ENCODE results near the gene ZNF17. TPM values are rescaled to one million over a fixed set of nuclear protein-coding genes. Genes with fewer than 3 reads are reported as not detected.

Gene ZNF17
- total and polyA plus RNA-seq, 2 experiments from 2014 or later, result 2.6 to 10.7 TPM

DNA sequence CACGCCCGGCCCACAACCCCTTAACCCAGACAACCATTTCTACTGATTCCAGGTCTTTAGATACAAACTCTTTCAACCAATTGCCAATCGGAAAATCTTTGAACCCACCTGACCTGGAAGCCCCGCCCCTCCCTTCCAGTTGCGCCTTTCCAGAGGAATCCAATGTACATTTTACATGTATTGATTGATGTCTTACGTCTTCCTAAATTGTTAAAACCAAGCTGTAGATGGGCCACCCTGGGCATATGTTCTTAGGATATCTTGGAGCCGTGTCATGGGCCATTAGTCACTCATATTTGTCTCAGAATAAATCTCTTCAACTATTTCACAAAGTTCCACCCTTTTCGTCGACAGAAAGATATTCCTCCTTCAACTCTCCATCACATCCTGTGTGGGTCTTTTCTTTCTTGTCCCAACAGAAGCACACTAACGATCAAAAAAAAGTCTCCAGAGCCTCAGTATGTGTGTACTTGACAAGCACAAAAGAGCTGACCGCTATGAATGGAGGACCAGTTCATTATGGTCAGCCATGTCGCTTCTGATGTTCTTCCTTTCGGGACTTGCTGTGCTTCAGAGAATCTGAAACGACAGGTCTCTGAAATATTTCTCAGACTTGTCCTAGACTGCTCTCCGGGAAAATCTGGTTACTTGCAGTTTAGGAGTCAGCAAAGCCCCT, 23.6 kb downstream of the ZNF17 start:
- no peaks in the 10 kb centered on the region; the same call in 1 of the 2 replicates for H3K36me3 ChIP-seq (ENCODE audit: insufficient read depth)
- DNase-seq (ENCODE audit: low spot score), result peak; percentile 80
- H3K79me2 ChIP-seq (replicated peaks; ENCODE audit: insufficient read depth), result peaks cover 40% of the 10 kb centered on the region
- peaks cover 7% of the 10 kb centered on the region for H3K27me3 Mint-ChIP-seq (ENCODE audit: insufficient read depth, low read depth, poor library complexity)
- H3F3A ChIP-seq (replicated peaks; ENCODE audit: low read depth), result no peaks in the 10 kb centered on the region
- peak; percentile 10 for ATAC-seq
- peaks cover 12% of the 10 kb centered on the region for H3K4me1 ChIP-seq (ENCODE audit: insufficient read depth)
- peaks cover 18% of the 10 kb centered on the region for H4K20me1 ChIP-seq (replicated peaks; ENCODE audit: insufficient read depth)
- peak overlapping the region; percentile 99 for H3K27ac Mint-ChIP-seq
- no peaks in the 10 kb centered on the region for H3K9me2 ChIP-seq (ENCODE audit: insufficient read depth)
- no peaks in the 10 kb centered on the region for H3K27me3 ChIP-seq (ENCODE audit: insufficient read depth)
- peak overlapping the region; percentile 71 for H3K27ac ChIP-seq (ENCODE audit: low read depth)
- H3K9me3 Mint-ChIP-seq, result peaks cover 7% of the 10 kb centered on the region; the same call in 2 of the 3 replicates
- peak overlapping the region; percentile 61 for H3K4me3 ChIP-seq
- peak overlapping the region; percentile 94 for H3K4me3 Mint-ChIP-seq
- peaks cover 14% of the 10 kb centered on the region; the same call in 2 of the 3 replicates for H3K4me1 Mint-ChIP-seq
- H3K4me2 ChIP-seq, result peak overlapping the region; percentile 85
- H3K36me3 Mint-ChIP-seq (ENCODE audit: low read depth), result peaks cover 14% of the 10 kb centered on the region
- peak overlapping the region; percentile 28; the same call in 1 of the 2 replicates for H2AFZ ChIP-seq
- TF ChIP-seq, protein P1, sequence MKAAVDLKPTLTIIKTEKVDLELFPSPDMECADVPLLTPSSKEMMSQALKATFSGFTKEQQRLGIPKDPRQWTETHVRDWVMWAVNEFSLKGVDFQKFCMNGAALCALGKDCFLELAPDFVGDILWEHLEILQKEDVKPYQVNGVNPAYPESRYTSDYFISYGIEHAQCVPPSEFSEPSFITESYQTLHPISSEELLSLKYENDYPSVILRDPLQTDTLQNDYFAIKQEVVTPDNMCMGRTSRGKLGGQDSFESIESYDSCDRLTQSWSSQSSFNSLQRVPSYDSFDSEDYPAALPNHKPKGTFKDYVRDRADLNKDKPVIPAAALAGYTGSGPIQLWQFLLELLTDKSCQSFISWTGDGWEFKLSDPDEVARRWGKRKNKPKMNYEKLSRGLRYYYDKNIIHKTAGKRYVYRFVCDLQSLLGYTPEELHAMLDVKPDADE (IDR thresholded peaks at IDR 0.05), result no peak

DNA sequence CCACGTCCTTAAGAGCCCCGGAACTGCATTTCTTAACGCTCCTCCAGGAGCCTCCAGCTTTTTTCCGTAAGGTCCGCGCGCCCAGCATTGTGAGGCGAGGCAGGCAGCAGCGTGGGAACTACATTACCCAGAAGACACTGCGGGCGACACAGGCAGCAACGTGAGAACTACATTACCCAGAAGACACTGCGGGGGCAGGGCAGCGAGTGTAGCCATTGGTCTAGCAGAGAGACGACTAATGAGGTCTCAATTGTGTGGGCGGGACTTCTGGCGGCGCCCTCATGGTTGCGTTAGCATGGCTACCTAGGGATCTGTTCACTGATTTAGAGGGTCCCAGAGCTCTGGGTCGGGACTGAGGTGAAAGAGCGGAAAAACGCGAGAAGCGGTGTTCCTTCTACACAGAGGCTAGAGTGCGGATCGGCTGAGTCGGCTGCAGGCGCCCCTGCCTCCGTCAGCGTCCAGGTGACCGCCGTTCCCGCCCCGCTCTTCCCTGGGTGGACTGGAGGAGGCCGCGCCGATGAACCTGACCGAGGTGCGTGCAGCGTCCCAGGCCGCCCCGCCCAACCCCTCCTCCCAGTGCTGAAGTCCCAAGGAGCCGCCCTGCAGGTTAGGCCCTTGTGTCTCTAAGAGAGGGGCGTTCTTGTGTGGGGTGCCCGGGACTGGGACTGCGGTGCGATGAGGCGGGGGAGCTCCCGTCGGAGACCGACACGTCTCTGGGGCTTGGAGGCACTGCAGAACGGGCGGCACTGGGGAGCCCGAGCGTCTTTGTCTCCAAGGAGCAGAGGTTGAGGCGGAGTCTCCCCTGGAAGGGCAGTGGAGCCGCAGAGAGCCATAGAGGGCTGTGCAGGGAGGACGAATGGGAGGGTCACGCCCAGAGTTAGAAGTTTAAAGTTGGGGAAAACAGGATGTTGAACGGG, 24.4 kb downstream of the ZNF17 start, which contains the start of gene ZNF749:
TSS of gene ZNF749 (plus strand) at position 264 of the 917 bp plus-strand sequence. CDS start at position 518, 254 bp downstream.
- Mint-ChIP-seq H3K27ac (peak within 1 kb of the TSS; percentile 99), H3K4me1 (peaks cover 14% of the 10 kb centered on the region; the same call in 2 of the 3 replicates), H3K4me3 (peak within 1 kb of the TSS; percentile 94), H3K9me3 (peaks cover 7% of the 10 kb centered on the region; the same call in 2 of the 3 replicates), H3K36me3 (ENCODE audit: low read depth) (peaks cover 14% of the 10 kb centered on the region), H3K27me3 (ENCODE audit: insufficient read depth, low read depth, poor library complexity) (peaks cover 7% of the 10 kb centered on the region)
- Histone ChIP-seq H2AFZ (peak within 1 kb of the TSS; percentile 61; the same call in 1 of the 2 replicates), H3K27ac (ENCODE audit: low read depth) (peak within 1 kb of the TSS; percentile 87), H3K4me1 (ENCODE audit: insufficient read depth) (peaks cover 12% of the 10 kb centered on the region), H3K27me3 (ENCODE audit: insufficient read depth) (no peaks in the 10 kb centered on the region), H3K9me2 (ENCODE audit: insufficient read depth) (no peaks in the 10 kb centered on the region), H3K4me2 (peak within 1 kb of the TSS; percentile 92), H3F3A (replicated peaks; ENCODE audit: low read depth) (no peaks in the 10 kb centered on the region), H3K79me2 (replicated peaks; ENCODE audit: insufficient read depth) (peaks cover 48% of the 10 kb centered on the region), H3K4me3 (peak within 1 kb of the TSS; percentile 61), H4K20me1 (replicated peaks; ENCODE audit: insufficient read depth) (peaks cover 18% of the 10 kb centered on the region), H3K36me3 (ENCODE audit: insufficient read depth) (no peaks in the 10 kb centered on the region; the same call in 1 of the 2 replicates)
- ATAC-seq, result peak; percentile 92
- DNase-seq (ENCODE audit: low spot score), result peak; percentile 100
- TF ChIP-seq, protein P2, sequence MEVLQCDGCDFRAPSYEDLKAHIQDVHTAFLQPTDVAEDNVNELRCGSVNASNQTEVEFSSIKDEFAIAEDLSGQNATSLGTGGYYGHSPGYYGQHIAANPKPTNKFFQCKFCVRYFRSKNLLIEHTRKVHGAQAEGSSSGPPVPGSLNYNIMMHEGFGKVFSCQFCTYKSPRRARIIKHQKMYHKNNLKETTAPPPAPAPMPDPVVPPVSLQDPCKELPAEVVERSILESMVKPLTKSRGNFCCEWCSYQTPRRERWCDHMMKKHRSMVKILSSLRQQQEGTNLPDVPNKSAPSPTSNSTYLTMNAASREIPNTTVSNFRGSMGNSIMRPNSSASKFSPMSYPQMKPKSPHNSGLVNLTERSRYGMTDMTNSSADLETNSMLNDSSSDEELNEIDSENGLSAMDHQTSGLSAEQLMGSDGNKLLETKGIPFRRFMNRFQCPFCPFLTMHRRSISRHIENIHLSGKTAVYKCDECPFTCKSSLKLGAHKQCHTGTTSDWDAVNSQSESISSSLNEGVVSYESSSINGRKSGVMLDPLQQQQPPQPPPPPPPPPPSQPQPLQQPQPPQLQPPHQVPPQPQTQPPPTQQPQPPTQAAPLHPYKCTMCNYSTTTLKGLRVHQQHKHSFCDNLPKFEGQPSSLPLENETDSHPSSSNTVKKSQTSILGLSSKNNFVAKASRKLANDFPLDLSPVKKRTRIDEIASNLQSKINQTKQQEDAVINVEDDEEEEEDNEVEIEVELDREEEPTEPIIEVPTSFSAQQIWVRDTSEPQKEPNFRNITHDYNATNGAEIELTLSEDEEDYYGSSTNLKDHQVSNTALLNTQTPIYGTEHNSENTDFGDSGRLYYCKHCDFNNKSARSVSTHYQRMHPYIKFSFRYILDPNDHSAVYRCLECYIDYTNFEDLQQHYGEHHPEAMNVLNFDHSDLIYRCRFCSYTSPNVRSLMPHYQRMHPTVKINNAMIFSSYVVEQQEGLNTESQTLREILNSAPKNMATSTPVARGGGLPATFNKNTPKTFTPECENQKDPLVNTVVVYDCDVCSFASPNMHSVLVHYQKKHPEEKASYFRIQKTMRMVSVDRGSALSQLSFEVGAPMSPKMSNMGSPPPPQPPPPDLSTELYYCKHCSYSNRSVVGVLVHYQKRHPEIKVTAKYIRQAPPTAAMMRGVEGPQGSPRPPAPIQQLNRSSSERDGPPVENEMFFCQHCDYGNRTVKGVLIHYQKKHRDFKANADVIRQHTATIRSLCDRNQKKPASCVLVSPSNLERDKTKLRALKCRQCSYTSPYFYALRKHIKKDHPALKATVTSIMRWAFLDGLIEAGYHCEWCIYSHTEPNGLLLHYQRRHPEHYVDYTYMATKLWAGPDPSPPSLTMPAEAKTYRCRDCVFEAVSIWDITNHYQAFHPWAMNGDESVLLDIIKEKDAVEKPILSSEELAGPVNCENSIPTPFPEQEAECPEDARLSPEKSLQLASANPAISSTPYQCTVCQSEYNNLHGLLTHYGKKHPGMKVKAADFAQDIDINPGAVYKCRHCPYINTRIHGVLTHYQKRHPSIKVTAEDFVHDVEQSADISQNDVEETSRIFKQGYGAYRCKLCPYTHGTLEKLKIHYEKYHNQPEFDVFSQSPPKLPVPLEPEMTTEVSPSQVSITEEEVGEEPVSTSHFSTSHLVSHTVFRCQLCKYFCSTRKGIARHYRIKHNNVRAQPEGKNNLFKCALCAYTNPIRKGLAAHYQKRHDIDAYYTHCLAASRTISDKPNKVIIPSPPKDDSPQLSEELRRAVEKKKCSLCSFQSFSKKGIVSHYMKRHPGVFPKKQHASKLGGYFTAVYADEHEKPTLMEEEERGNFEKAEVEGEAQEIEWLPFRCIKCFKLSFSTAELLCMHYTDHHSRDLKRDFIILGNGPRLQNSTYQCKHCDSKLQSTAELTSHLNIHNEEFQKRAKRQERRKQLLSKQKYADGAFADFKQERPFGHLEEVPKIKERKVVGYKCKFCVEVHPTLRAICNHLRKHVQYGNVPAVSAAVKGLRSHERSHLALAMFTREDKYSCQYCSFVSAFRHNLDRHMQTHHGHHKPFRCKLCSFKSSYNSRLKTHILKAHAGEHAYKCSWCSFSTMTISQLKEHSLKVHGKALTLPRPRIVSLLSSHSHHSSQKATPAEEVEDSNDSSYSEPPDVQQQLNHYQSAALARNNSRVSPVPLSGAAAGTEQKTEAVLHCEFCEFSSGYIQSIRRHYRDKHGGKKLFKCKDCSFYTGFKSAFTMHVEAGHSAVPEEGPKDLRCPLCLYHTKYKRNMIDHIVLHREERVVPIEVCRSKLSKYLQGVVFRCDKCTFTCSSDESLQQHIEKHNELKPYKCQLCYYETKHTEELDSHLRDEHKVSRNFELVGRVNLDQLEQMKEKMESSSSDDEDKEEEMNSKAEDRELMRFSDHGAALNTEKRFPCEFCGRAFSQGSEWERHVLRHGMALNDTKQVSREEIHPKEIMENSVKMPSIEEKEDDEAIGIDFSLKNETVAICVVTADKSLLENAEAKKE (CRISPR knock-in tag; IDR thresholded peaks at IDR 0.05), result no peak
- TF ChIP-seq, protein P3, sequence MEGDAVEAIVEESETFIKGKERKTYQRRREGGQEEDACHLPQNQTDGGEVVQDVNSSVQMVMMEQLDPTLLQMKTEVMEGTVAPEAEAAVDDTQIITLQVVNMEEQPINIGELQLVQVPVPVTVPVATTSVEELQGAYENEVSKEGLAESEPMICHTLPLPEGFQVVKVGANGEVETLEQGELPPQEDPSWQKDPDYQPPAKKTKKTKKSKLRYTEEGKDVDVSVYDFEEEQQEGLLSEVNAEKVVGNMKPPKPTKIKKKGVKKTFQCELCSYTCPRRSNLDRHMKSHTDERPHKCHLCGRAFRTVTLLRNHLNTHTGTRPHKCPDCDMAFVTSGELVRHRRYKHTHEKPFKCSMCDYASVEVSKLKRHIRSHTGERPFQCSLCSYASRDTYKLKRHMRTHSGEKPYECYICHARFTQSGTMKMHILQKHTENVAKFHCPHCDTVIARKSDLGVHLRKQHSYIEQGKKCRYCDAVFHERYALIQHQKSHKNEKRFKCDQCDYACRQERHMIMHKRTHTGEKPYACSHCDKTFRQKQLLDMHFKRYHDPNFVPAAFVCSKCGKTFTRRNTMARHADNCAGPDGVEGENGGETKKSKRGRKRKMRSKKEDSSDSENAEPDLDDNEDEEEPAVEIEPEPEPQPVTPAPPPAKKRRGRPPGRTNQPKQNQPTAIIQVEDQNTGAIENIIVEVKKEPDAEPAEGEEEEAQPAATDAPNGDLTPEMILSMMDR (conservative IDR thresholded peaks at IDR 0.05; ENCODE audit: low read depth in 2 of 2), result no peak
- TF ChIP-seq STAT1 (IDR thresholded peaks at IDR 0.05; ENCODE audit: unreplicated experiment) (no peak), EZH2phosphoT487 (IDR thresholded peaks at IDR 0.05; ENCODE audit: unreplicated experiment) (no peak), ZNF331 (CRISPR knock-in tag; IDR thresholded peaks at IDR 0.05; ENCODE audit: low read depth) (no peak), CREB1 (CRISPR knock-in tag; IDR thresholded peaks at IDR 0.05; ENCODE audit: low read depth) (peak; percentile 85)
- TF ChIP-seq, protein P1 (IDR thresholded peaks at IDR 0.05), result peak; percentile 98

Measured in GM23338 (cell line).